ENCODE data around the gene ARHGAP4.

- no peak for TF ChIP-seq CTCF (IDR thresholded peaks at IDR 0.05)
- no peak for TF ChIP-seq POLR2A (IDR thresholded peaks at IDR 0.05)
Measured at GRCh38 chrX:153921070-153921469, 5.0 kb downstream of the ARHGAP4 start.

All from heart left ventricle (tissue), 13 donors.